Uterus (tissue), 2 donors: ENCODE results near the gene DPP10.

Experiments
- POLR2A ChIP-seq, 2 donors: fragments of 450-650 bp; IDR thresholded peaks; one replicate each; pipeline ENCODE4 v1.6.1; 2016; ENCODE audit warnings: antibody characterized with exemption in 2 of 2, mild to moderate bottlenecking in 1 of 2, moderate library complexity in 1 of 2
- TF ChIP-seq, protein P1 (sequence below), 4 experiments: fragments of 200-600 bp in 2 of 4; fragments of 450-650 bp in 2 of 4; sonication (generic) in 2 of 4; IDR thresholded peaks; one replicate each; pipeline ENCODE4 v1.5.1; 2016 to 2019; ENCODE audit warnings: antibody characterized with exemption in 4 of 4, mild to moderate bottlenecking in 2 of 4, moderate library complexity in 1 of 4

DNA sequence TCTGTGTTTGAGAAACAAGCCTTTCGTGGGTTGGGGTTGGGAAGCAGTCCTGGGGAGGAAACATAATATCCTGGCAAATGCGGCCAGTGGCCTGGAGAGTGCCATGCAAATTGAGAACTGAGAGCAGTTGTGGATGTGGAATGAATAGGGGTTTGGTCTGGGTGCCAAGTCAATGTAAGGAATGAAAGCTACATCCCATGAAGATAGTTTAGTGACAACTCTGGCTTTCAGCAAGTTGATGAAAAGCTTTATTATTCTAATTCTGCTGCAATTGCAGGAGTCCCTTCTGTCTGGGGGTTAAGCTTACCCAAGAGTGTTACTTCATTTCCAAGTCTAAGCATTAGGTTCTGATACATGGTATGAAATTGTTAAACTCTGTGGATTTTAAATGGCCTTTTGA, 771.6 kb downstream of the DPP10 start:
- TF ChIP-seq, protein P1, sequence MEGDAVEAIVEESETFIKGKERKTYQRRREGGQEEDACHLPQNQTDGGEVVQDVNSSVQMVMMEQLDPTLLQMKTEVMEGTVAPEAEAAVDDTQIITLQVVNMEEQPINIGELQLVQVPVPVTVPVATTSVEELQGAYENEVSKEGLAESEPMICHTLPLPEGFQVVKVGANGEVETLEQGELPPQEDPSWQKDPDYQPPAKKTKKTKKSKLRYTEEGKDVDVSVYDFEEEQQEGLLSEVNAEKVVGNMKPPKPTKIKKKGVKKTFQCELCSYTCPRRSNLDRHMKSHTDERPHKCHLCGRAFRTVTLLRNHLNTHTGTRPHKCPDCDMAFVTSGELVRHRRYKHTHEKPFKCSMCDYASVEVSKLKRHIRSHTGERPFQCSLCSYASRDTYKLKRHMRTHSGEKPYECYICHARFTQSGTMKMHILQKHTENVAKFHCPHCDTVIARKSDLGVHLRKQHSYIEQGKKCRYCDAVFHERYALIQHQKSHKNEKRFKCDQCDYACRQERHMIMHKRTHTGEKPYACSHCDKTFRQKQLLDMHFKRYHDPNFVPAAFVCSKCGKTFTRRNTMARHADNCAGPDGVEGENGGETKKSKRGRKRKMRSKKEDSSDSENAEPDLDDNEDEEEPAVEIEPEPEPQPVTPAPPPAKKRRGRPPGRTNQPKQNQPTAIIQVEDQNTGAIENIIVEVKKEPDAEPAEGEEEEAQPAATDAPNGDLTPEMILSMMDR (IDR thresholded peaks at IDR 0.05) = no peak
- no peak for TF ChIP-seq POLR2A (IDR thresholded peaks at IDR 0.05)
